K562 (cell line): ENCODE data around the gene VEGFB.

ENCODE experiments used
- ARID3A ChIP-seq: IDR thresholded peaks from 2 replicates; pipeline ENCODE4 v1.6.1; 2012; ENCODE audit warnings: low read depth, low read length, improper control_type of control experiment, borderline replicate concordance
- CUX1 ChIP-seq: fragments of 200-800 bp; sonication (Bioruptor generic); IDR thresholded peaks from 2 replicates; pipeline ENCODE4 v1.6.1; 2016; ENCODE audit warnings: missing genetic modification characterization, missing compliant biosample characterization
- GATAD2A ChIP-seq: fragments of 450-650 bp; IDR thresholded peaks from 2 replicates; pipeline ENCODE4 v1.6.1; 2017
- HCFC1 ChIP-seq: IDR thresholded peaks from 2 replicates; pipeline ENCODE4 v1.6.1; 2012; ENCODE audit warnings: low read depth, low read length, improper control_type of control experiment
- RAD51 ChIP-seq: fragments of 450-650 bp; IDR thresholded peaks from 2 replicates; pipeline ENCODE4 v1.7.1; 2016; ENCODE audit warnings: low read depth, mild to moderate bottlenecking, borderline replicate concordance
- TAF1 ChIP-seq: IDR thresholded peaks from 2 replicates; pipeline ENCODE4 v1.6.1; 2011; ENCODE audit warnings: mild to moderate bottlenecking, low read length, moderate library complexity; ENCODE audit not compliant: insufficient read depth, control insufficient read depth, severe bottlenecking; ENCODE audit errors: extremely low read depth
- THRA ChIP-seq: fragments of 450-650 bp; IDR thresholded peaks from 2 replicates; pipeline ENCODE4 v1.6.1; 2017; ENCODE audit warnings: mild to moderate bottlenecking, moderate library complexity
- ZNF133 ChIP-seq: fragments of 250-450 bp; sonication (Bioruptor Pico); IDR thresholded peaks from 2 replicates; pipeline ENCODE4 v1.4.0; 2020; ENCODE audit warnings: mild to moderate bottlenecking
- TF ChIP-seq, protein P1 (sequence below), 2 experiments: fragments of 450-650 bp in 1 of 2; sonication (generic) in 1 of 2; formaldehyde crosslinking; conservative IDR thresholded peaks; 2 replicates each; pipeline versions ENCODE4 v1.4.0 to v1.8.1; 2020 to 2022; ENCODE audit warnings: mild to moderate bottlenecking in 1 of 2, missing genetic modification reagents in 1 of 2

- TF ChIP-seq, protein P1, sequence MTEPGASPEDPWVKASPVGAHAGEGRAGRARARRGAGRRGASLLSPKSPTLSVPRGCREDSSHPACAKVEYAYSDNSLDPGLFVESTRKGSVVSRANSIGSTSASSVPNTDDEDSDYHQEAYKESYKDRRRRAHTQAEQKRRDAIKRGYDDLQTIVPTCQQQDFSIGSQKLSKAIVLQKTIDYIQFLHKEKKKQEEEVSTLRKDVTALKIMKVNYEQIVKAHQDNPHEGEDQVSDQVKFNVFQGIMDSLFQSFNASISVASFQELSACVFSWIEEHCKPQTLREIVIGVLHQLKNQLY (CRISPR knock-in tag; conservative IDR thresholded peaks at IDR 0.05), result no peak
- TF ChIP-seq CUX1 (CRISPR knock-in tag) (no peak), ZNF133 (CRISPR knock-in tag) (no peak), ARID3A (no peak), RAD51 (no peak), TAF1 (no peak), GATAD2A (no peak), THRA (no peak), HCFC1 (no peak)
Observed at GRCh38 chr11:64288353-64288750, 54.0 kb downstream of the VEGFB start.
